Measurements from ENCODE around the gene SEMA7A. TPM values are rescaled to one million over a fixed set of nuclear protein-coding genes. Genes with fewer than 3 reads are reported as not detected.

The SEMA7A gene
- total RNA-seq, 1 experiment from 2014 or later = 14.3 TPM

GRCh38 chr15:74406992-74407705, 26.6 kb downstream of the SEMA7A start:
- peak; percentile 75 for DNase-seq (ENCODE audit: low spot score)

GRCh38 chr15:74406517-74406916, 27.2 kb downstream of the SEMA7A start:
- no peak for DNase-seq (ENCODE audit: low spot score)
- in situ Hi-C loops (cut with HindIII; ENCODE audit: low sequenced_read_pairs) = no loop called here

More at GRCh38 chr15:74406992-74407705, 26.6 kb downstream of the SEMA7A start:
- in situ Hi-C loops (cut with HindIII; ENCODE audit: low sequenced_read_pairs) = no loop called here

GRCh38 chr15:74405823-74406222, 27.9 kb downstream of the SEMA7A start:
- in situ Hi-C loops (cut with HindIII; ENCODE audit: low sequenced_read_pairs) = no loop called here
- DNase-seq (ENCODE audit: low spot score) = no peak

- DNase-seq (ENCODE audit: low spot score) = no peak
These were observed 29.7 kb downstream of the SEMA7A start for GRCh38 chr15:74403991-74404563.

GRCh38 chr15:74403588-74403919, 30.2 kb downstream of the SEMA7A start:
- in situ Hi-C loops (cut with HindIII; ENCODE audit: low sequenced_read_pairs) = no loop called here
- no peak for DNase-seq (ENCODE audit: low spot score)

More at GRCh38 chr15:74403991-74404563, 29.7 kb downstream of the SEMA7A start:
- in situ Hi-C loops (cut with HindIII; ENCODE audit: low sequenced_read_pairs) = no loop called here

- in situ Hi-C loops (cut with HindIII; ENCODE audit: low sequenced_read_pairs) = no loop called here
- no peak for DNase-seq (ENCODE audit: low spot score)
These were observed 30.7 kb downstream of the SEMA7A start for GRCh38 chr15:74402873-74403587.

- in situ Hi-C loops (cut with HindIII; ENCODE audit: low sequenced_read_pairs) = no loop called here
- no peak for DNase-seq (ENCODE audit: low spot score)
These were observed 31.4 kb downstream of the SEMA7A start for GRCh38 chr15:74402337-74402841.

GRCh38 chr15:74400915-74401757, 32.6 kb downstream of the SEMA7A start:
- in situ Hi-C loops (cut with HindIII; ENCODE audit: low sequenced_read_pairs) = no loop called here
- no peak for DNase-seq (ENCODE audit: low spot score)

GRCh38 chr15:74400313-74400860, 33.4 kb downstream of the SEMA7A start:
- DNase-seq (ENCODE audit: low spot score) = no peak
- in situ Hi-C loops (cut with HindIII; ENCODE audit: low sequenced_read_pairs) = no loop called here

- no peak for DNase-seq (ENCODE audit: low spot score)
- in situ Hi-C loops (cut with HindIII; ENCODE audit: low sequenced_read_pairs) = no loop called here
These were observed 34.0 kb downstream of the SEMA7A start for GRCh38 chr15:74399511-74400312.

- DNase-seq (ENCODE audit: low spot score) = no peak
- in situ Hi-C loops (cut with HindIII; ENCODE audit: low sequenced_read_pairs) = no loop called here
These were observed 34.7 kb downstream of the SEMA7A start for GRCh38 chr15:74399100-74399499.

GRCh38 chr15:74398183-74398582, 35.6 kb downstream of the SEMA7A start:
- in situ Hi-C loops (cut with HindIII; ENCODE audit: low sequenced_read_pairs) = no loop called here
- DNase-seq (ENCODE audit: low spot score) = no peak

GRCh38 chr15:74397239-74398068, 36.3 kb downstream of the SEMA7A start:
- no peak for DNase-seq (ENCODE audit: low spot score)
- in situ Hi-C loops (cut with HindIII; ENCODE audit: low sequenced_read_pairs) = no loop called here

GRCh38 chr15:74396445-74397238, 37.1 kb downstream of the SEMA7A start:
- DNase-seq (ENCODE audit: low spot score) = no peak
- in situ Hi-C loops (cut with HindIII; ENCODE audit: low sequenced_read_pairs) = no loop called here

- in situ Hi-C loops (cut with HindIII; ENCODE audit: low sequenced_read_pairs) = no loop called here
- no peak for DNase-seq (ENCODE audit: low spot score)
These were observed 37.7 kb downstream of the SEMA7A start for GRCh38 chr15:74396146-74396438.

- in situ Hi-C loops (cut with HindIII; ENCODE audit: low sequenced_read_pairs) = no loop called here
- DNase-seq (ENCODE audit: low spot score) = no peak
These were observed 38.2 kb downstream of the SEMA7A start for GRCh38 chr15:74395319-74396145.

All from G401 (cell line).